T47D (cell line): ENCODE measurements around the gene MED17.

Source experiments
- DNase-seq, 2 experiments: peaks; one replicate each; pipeline versions ENCODE4 v3.0.0 to v3.0.0-alpha.2; 2011 to 2012; ENCODE audit warnings: low read depth in 1 of 2, low spot score in 1 of 2
- JUND ChIP-seq: IDR thresholded peaks from 2 replicates; pipeline ENCODE4 v1.6.1; 2012; ENCODE audit warnings: low read depth
- in situ Hi-C: cut with HindIII; loops from 2 replicates; pipeline ENCODE4 v1.10.0; 2016; ENCODE audit warnings: low sequenced_read_pairs, low pct_unique_long_range_greater_than_20kb

The MED17 gene

DNA sequence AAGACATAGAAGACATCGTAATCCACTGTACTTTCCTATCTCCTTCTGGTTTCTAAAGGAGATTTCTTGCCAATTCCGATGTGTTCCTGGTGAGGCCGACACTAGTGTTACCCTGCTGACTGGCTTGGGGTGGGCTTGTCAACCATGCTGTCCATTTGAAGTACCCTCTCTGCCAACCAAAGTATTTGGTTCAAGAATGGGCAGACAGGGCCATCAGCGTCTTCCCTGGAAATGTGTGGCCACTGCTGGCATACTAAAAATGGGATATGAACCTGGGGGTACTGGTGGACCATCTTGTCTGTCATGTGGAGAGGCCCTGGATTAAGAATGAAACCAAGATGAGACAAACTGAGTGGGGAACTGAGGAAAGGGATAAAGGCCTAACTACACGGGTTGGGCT is 68.2 kb downstream of the MED17 start:
- in situ Hi-C loops: no loop called here
- TF ChIP-seq JUND: no peak
- no peak for DNase-seq

DNA sequence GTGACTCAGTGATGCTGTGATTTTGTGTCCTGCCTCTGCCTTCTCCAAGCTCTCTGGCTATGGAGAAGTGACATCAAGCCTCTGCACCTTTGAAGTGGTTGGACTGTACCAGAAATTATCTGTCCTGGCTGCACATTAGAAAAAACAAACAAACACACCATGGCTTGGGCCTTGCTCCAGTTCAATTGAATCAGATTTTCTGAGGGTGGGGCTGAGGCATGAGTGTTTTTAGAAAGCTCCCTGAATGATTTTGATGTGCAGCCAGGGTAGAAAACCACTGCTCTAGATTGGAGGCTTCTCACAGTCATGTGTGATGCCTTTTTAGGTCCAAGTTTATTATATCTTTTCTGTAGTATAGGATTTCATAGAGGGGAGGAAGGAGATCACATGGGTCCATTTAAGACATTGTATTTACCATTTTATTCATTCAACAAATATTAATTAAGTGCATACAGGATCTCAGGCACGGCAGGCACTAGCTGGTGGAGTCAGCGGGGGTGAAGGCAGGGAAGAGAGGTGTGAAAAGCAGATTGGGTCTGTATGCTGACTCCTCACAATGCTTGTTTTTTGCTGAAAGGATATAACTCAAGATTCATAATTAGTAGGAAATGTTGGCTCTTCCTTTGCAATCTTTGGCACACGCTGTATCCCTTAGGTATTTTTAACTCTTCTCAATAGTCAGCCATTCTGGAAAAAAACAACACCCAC is 73.5 kb downstream of the MED17 start:
- no peak for TF ChIP-seq JUND
- no peak for DNase-seq
- in situ Hi-C loops: no loop called here

DNA sequence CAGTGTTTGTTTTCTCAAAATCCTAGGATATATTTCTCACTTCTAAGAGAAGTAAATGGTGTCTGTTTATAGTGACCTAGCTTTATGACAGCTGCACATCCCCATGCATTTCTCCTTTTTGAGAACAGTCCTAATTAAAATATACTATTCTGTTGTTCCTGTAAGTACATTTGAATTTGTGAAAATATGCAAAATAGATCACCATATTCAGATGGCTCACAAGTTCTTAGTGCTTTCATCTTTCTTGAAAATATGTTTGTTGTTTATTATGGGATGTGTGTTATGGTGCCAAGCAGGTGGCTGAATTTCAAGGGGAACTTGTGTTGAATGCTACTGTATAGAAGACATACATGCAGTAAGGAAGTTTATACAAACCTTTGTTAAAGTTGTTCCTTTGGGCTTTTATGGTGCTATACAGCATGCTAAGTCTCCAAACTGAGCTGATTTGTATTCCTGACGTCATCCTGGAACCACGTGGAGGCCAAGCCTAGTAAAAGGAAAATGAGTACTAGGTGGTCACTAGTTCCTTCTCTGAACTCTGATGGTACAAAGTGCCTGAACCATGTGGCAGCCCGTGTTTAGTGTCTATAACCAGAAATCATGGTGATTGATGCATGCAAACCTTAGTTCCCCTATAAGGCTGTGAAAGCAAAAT is 74.2 kb downstream of the MED17 start:
- no peak for TF ChIP-seq JUND
- in situ Hi-C loops: no loop called here
- no peak for DNase-seq

DNA sequence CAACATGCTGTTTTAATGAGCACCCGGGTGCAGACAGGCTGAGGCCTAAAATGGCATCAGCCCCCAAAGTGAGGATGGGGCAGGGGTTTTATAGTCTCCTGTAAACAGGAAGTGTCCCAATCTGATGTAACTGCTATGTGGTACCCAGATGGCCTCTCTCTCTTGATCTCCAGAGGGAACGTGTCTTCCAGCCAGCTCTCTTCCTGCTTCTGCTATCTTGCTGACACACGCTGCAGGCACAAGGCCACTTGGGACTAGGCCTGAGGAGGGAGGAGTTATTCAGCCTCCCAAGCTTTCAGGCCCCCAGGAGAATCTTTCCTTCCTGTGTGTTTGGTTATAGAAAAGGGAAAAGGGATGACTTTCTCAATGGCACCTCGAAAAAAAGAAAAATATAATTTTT is 77.7 kb downstream of the MED17 start:
- no peak for DNase-seq
- no peak for TF ChIP-seq JUND
- in situ Hi-C loops: no loop called here
